ENCODE results near the gene NLK.

- TF ChIP-seq CTCF (conservative IDR thresholded peaks at IDR 0.05 in 1 of 2, IDR thresholded peaks at IDR 0.05 in 1 of 2; ENCODE audit: extremely low read depth in 1 of 2, insufficient read depth in 1 of 2, low read depth in 1 of 2, low read length in 2 of 2): no peak
- no peak for TF ChIP-seq EZH2 (IDR thresholded peaks at IDR 0.05; ENCODE audit: borderline replicate concordance, low read length)
Measured at GRCh38 chr17:28115046-28115445, 72.6 kb downstream of the NLK start.

All from mammary epithelial cell (primary cell).